Measurements from ENCODE around the gene PCDHB7. TPM values are rescaled to one million over a fixed set of nuclear protein-coding genes. Genes with fewer than 3 reads are reported as not detected.

Gene PCDHB7
- total and polyA plus RNA-seq, 2 experiments from 2014 or later = 0.48 to 1.0 TPM

DNA sequence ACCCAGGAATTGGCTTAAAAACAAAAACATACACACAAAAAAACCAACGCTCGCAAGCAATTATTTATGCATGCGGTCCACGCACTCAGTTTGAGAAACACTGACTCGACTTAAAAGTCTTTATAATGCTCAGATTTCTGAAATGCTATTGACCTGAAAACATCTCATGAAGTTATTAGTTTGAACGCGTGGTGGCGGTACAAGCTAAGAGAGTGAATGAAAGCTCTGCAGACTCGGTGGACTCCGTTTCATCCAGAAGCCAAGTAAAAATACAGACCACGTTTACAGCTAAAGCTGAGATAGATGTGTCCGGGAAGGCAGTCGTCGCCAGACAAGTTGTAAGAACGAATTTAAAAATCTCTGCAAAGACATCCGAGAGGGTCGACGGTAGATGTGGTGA, 22.6 kb upstream of the PCDHB7 start, which contains the start of gene PCDHB6 (continued):
- TF ChIP-seq ZNF462 (CRISPR knock-in tag; IDR thresholded peaks at IDR 0.05) (no peak), ZNF114 (CRISPR knock-in tag; IDR thresholded peaks at IDR 0.05) (no peak), POLR2AphosphoS5 (IDR thresholded peaks at IDR 0.05; ENCODE audit: low read depth) (no peak)

DNA sequence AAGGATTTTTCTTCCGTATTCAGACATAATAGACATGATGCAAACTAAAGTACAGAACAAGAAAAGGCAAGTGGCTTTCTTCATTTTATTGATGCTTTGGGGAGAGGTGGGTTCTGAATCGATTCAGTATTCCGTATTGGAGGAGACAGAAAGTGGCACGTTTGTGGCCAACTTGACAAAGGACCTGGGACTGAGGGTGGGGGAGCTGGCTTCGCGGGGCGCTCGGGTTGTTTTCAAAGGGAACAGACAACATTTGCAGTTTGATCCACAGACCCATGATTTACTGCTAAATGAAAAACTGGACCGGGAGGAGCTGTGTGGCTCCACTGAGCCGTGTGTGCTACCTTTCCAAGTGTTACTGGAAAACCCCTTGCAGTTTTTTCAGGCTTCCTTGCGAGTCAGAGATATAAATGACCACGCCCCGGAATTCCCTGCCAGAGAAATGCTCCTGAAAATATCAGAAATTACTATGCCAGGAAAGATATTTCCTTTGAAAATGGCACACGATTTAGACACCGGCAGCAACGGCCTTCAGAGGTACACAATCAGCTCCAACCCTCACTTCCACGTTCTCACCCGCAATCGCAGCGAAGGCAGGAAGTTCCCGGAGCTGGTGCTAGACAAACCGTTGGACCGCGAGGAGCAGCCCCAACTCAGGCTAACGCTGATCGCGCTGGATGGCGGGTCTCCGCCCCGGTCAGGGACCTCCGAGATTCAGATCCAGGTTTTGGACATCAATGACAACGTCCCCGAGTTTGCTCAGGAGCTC, 22.0 kb upstream of the PCDHB7 start:
- Histone ChIP-seq H4K20me1 (replicated peaks; ENCODE audit: insufficient read depth) (no peaks in the 10 kb centered on the region; the same call in 1 of the 2 replicates), H3F3A (replicated peaks; ENCODE audit: low read depth) (no peaks in the 10 kb centered on the region), H3K9me2 (ENCODE audit: insufficient read depth) (no peaks in the 10 kb centered on the region), H3K4me2 (no peak overlapping the region), H3K27ac (ENCODE audit: low read depth) (no peak overlapping the region), H3K36me3 (ENCODE audit: insufficient read depth) (no peaks in the 10 kb centered on the region), H2AFZ (no peak overlapping the region), H3K79me2 (replicated peaks; ENCODE audit: insufficient read depth) (no peaks in the 10 kb centered on the region), H3K27me3 (ENCODE audit: insufficient read depth) (no peaks in the 10 kb centered on the region), H3K4me3 (no peak overlapping the region), H3K4me1 (ENCODE audit: insufficient read depth) (no peaks in the 10 kb centered on the region)
- Mint-ChIP-seq H3K9me3 (peaks cover 23% of the 10 kb centered on the region), H3K4me1 (no peaks in the 10 kb centered on the region), H3K27me3 (ENCODE audit: insufficient read depth, low read depth, poor library complexity) (peaks cover 2% of the 10 kb centered on the region), H3K27ac (no peak overlapping the region), H3K4me3 (no peak overlapping the region), H3K36me3 (ENCODE audit: low read depth) (peaks cover 22% of the 10 kb centered on the region)
- DNase-seq (ENCODE audit: low spot score) = no peak
- no peak for ATAC-seq
- TF ChIP-seq EZH2phosphoT487 (IDR thresholded peaks at IDR 0.05; ENCODE audit: unreplicated experiment) (no peak), NANOG (IDR thresholded peaks at IDR 0.05; ENCODE audit: borderline replicate concordance) (no peak), JUNB (IDR thresholded peaks at IDR 0.05; ENCODE audit: unreplicated experiment) (no peak), ETS1 (IDR thresholded peaks at IDR 0.05) (no peak), ZNF462 (CRISPR knock-in tag; IDR thresholded peaks at IDR 0.05) (no peak), ZNF331 (CRISPR knock-in tag; IDR thresholded peaks at IDR 0.05; ENCODE audit: low read depth) (no peak), POLR2AphosphoS5 (IDR thresholded peaks at IDR 0.05; ENCODE audit: low read depth) (no peak), ZNF114 (CRISPR knock-in tag; IDR thresholded peaks at IDR 0.05) (no peak)
